GM12874 (cell line): ENCODE data around the gene CDK6.

ENCODE experiments used
- CTCF ChIP-seq: IDR thresholded peaks from 2 replicates; pipeline ENCODE4 v1.5.1; 2011; ENCODE audit warnings: low read depth, mild to moderate bottlenecking, control low read depth, low read length, moderate library complexity; ENCODE audit not compliant: insufficient read depth

The CDK6 gene

DNA sequence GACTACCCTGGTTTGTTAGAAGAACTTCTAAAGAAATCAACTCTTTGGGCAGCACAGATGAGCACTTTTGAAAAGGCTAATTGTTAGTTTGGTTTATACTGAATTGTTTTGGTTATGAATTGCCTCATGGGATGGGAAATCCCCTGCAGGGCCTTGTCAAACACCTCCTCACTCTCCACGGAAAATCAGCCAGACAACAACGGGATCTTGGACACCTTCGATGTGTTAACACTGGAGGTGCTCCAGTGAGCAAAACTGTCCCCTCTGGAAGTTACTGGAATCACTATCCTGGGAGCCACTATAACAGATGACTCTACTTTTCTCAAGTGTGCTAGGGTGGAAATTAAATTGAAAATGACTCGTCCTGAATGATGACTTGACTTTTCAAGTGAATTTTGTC lies 38.7 kb downstream of the CDK6 start:
- TF ChIP-seq CTCF = no peak

DNA sequence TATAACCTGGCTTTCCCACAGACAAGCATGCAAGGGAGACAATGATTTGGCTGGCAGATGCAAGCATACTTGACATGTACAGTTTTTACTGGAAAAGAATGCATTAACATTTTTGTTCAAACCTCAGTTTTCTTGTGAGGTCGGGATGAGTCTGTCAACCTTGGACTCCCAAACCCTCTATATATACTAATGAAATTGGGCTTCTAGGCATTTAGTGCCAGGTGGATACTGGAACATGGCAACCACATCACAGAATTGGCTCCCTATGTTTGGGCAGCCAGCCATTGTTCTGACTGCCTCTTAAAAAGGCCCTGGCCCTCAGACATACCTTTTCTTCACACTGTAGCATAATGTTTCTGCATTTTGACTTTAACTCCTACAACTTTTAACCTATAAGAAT lies 39.1 kb downstream of the CDK6 start:
- no peak for TF ChIP-seq CTCF

DNA sequence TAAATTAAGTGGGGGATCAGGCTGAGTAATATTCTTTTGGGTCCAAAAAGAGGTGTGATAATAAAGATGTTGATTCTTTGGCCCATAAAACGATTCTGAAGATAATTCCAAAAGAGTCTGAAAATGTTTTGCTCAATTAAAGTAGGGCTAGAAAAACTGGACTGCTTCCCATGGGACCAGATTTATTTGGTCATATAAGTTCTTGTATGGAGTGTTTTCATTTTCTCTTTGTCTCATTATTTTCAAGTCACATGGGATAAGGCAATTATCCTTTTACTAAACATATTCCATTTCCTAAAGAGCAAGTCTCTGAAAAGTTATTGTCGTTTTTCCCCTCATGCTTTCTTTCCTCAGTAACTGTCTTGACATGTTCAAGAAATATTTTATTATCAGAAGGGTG lies 41.5 kb downstream of the CDK6 start:
- TF ChIP-seq CTCF = no peak

DNA sequence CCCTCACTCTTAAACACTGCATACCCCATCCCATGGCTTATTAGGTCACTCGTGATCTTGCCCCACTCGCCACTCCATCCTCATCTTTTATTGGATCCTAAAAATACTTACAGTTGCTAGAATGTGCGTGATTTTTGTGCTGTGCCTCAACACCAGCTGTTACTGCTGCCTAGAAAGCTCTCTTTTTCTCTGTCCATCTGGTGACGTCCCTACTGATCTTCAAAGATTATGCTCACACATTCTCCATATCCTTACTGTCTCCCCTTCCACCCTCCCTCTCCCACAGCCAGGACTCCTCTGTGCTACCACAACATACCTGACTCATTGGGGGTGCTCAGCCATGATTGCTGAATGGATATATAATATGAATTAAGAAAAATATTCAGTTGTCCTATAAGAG lies 42.0 kb downstream of the CDK6 start:
- no peak for TF ChIP-seq CTCF

DNA sequence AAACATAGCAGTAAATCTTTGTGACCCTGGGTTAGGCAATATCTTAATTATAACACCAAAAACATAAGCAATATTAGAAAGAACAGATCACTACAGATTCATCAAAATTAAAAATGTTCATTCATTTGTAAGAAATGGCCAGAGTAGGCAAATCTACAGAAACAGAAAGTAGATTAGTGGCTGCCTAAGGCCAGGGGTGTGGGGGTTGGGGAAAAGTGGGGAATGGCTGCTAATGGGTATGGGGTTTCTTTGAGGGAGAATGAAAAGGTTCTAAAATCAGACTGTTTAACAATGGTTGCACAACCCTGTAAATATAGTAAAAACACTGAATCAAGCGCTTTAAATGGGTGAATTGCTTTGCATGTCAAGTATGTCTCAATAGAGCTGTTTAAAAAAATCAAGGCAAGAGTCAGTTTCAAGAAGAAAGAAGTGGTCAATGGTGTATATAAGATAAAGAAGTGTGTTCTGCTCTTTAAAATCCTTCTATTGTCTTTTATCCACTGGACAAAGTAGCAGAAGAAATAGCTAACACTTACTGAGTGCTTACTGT lies 42.6 kb downstream of the CDK6 start:
- no peak for TF ChIP-seq CTCF

GRCh38 chr7:92790992-92791391 lies 45.4 kb downstream of the CDK6 start:
- no peak for TF ChIP-seq CTCF

GRCh38 chr7:92788559-92789183 lies 47.7 kb downstream of the CDK6 start:
- TF ChIP-seq CTCF = no peak
